ENCODE results near the gene CNN2.

CNN2 gene

GRCh38 chr19:986083-986482, 40.3 kb upstream of the CNN2 start:
- TF ChIP-seq CTCF (IDR thresholded peaks at IDR 0.05; ENCODE audit: low read depth, low read length, missing control alignments): no peak
- H3K4me3 ChIP-seq (replicated peaks; ENCODE audit: low read depth, low read length): no peak overlapping the region
- DNase-seq (ENCODE audit: extremely low read depth, low read depth): no peak

GRCh38 chr19:988081-988480, 38.3 kb upstream of the CNN2 start:
- no peak for TF ChIP-seq CTCF (IDR thresholded peaks at IDR 0.05; ENCODE audit: low read depth, low read length, missing control alignments)
- H3K4me3 ChIP-seq (replicated peaks; ENCODE audit: low read depth, low read length): no peak overlapping the region
- DNase-seq (ENCODE audit: extremely low read depth, low read depth): no peak

- no peak for DNase-seq (ENCODE audit: extremely low read depth, low read depth)
- no peak for TF ChIP-seq CTCF (IDR thresholded peaks at IDR 0.05; ENCODE audit: low read depth, low read length, missing control alignments)
- no peak overlapping the region for H3K4me3 ChIP-seq (replicated peaks; ENCODE audit: low read depth, low read length)
These were observed 37.9 kb upstream of the CNN2 start for GRCh38 chr19:988510-988909.

DNA sequence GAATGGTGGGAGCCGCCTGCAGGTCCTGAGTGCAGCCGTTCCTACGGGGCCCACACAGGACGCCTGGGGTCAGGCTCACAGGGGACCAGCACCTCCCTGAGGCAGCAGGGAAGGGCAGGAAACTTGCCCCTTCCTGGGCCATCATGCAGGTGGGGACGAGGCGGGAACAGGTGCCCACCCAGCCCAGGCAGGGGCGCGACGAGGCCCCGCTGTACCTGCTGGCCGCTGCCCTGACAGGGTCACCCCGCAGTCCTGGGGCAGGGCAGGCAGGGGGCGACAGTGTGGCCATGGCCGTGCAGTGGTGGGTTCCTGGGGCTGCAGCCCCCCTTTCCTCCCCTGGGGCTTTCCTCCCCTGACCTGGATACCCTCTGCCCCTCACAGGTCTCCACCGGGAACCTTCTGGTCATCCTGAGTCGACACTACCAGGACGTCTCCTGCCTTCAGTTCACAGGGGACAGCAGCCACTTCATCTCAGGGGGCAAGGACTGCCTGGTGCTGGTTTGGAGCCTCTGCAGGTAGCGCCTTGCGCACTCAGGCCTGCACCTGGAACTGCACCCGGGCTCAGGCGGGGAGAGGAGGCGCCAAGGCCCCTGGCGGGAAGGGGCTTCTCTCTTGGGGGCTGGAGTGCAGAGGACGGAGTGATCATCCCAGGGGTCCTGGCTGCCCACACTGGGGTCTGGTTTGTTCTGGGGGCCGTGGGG, 36.9 kb upstream of the CNN2 start:
- peak; percentile 30 for TF ChIP-seq CTCF (IDR thresholded peaks at IDR 0.05; ENCODE audit: low read depth, low read length, missing control alignments)
- H3K4me3 ChIP-seq (replicated peaks; ENCODE audit: low read depth, low read length): no peak overlapping the region
- DNase-seq (ENCODE audit: extremely low read depth, low read depth): no peak

DNA sequence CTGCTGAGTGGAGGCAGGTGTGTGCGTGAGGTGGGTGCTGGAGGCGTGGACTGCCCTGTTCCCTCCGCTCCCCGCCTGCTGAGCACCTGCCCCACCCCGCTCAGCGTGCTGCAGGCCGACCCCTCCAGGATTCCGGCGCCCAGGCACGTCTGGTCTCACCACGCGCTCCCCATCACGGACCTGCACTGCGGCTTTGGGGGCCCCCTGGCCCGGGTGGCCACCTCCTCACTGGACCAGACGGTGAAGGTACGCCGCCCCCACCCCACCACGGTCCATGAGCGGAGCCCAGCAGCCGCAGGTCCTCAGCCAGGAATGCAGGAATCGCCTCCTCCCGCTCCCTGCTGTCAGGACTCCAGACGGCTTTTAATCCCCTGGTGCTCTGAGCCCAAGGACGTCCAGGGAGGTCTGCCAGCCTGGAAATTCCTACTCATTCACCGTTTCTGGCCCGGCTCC, 36.3 kb upstream of the CNN2 start:
- DNase-seq (ENCODE audit: extremely low read depth, low read depth): no peak
- TF ChIP-seq CTCF (IDR thresholded peaks at IDR 0.05; ENCODE audit: low read depth, low read length, missing control alignments): no peak
- no peak overlapping the region for H3K4me3 ChIP-seq (replicated peaks; ENCODE audit: low read depth, low read length)

- no peak overlapping the region for H3K4me3 ChIP-seq (replicated peaks; ENCODE audit: low read depth, low read length)
- TF ChIP-seq CTCF (IDR thresholded peaks at IDR 0.05; ENCODE audit: low read depth, low read length, missing control alignments): no peak
- DNase-seq (ENCODE audit: extremely low read depth, low read depth): no peak
These were observed 35.7 kb upstream of the CNN2 start for GRCh38 chr19:990746-991145.
